HepG2 (cell line): ENCODE results near the gene COQ7. TPM values are rescaled to one million over a fixed set of nuclear protein-coding genes. Genes with fewer than 3 reads are reported as not detected.
A peak's percentile ranks its signal among the peaks of the same experiment; 100 is the strongest.

Experiments used
- EEA1 ChIP-seq: sonication (generic); formaldehyde crosslinking; IDR thresholded peaks from 2 replicates; pipeline ENCODE4 v1.5.1; 2020; ENCODE audit warnings: mild to moderate bottlenecking, missing genetic modification reagents, borderline replicate concordance
- FOSL2 ChIP-seq: sonication (generic); formaldehyde crosslinking; IDR thresholded peaks from 2 replicates; pipeline ENCODE4 v1.4.0; 2020; ENCODE audit warnings: missing genetic modification reagents
- FOXJ3 ChIP-seq: sonication (generic); formaldehyde crosslinking; IDR thresholded peaks from 2 replicates; pipeline ENCODE4 v1.4.0; 2020; ENCODE audit warnings: missing genetic modification reagents, mild to moderate bottlenecking, borderline replicate concordance
- FOXM1 ChIP-seq: sonication (generic); formaldehyde crosslinking; IDR thresholded peaks from 2 replicates; pipeline ENCODE4 v1.5.0; 2020; ENCODE audit warnings: missing genetic modification reagents
- HNF1B ChIP-seq: sonication (generic); formaldehyde crosslinking; IDR thresholded peaks from 2 replicates; pipeline ENCODE4 v1.5.1; 2020; ENCODE audit warnings: mild to moderate bottlenecking, moderate library complexity, missing genetic modification reagents
- JARID2 ChIP-seq: sonication (generic); formaldehyde crosslinking; IDR thresholded peaks from 2 replicates; pipeline ENCODE4 v1.8.1; 2023; ENCODE audit warnings: missing genetic modification reagents, inconsistent platforms; ENCODE audit not compliant: insufficient replicate concordance
- KAT2B ChIP-seq: fragments of 150-350 bp; IDR thresholded peaks from 2 replicates; pipeline ENCODE4 v1.6.1; 2014; ENCODE audit warnings: low read depth, low read length, borderline replicate concordance
- KAT8 ChIP-seq: IDR thresholded peaks from 2 replicates; pipeline ENCODE4 v1.6.1; 2016; ENCODE audit warnings: missing genetic modification reagents, missing compliant biosample characterization
- KMT2B ChIP-seq: IDR thresholded peaks from 2 replicates; pipeline ENCODE4 v1.6.1; 2016; ENCODE audit warnings: missing genetic modification reagents, missing compliant biosample characterization
- MEF2D ChIP-seq: sonication (generic); formaldehyde crosslinking; IDR thresholded peaks from 2 replicates; pipeline ENCODE4 v1.5.1; 2020; ENCODE audit warnings: mild to moderate bottlenecking, missing genetic modification reagents
- MXD4 ChIP-seq: IDR thresholded peaks from 2 replicates; pipeline ENCODE4 v1.6.1; 2016; ENCODE audit warnings: mild to moderate bottlenecking, missing biosample characterization, missing genetic modification reagents
- MYC ChIP-seq: sonication (generic); formaldehyde crosslinking; IDR thresholded peaks from 2 replicates; pipeline ENCODE4 v1.9.0; 2021; ENCODE audit warnings: missing genetic modification reagents, borderline replicate concordance
- NCOA5 ChIP-seq: sonication (generic); formaldehyde crosslinking; IDR thresholded peaks from 2 replicates; pipeline ENCODE4 v1.4.0; 2020; ENCODE audit warnings: missing genetic modification reagents
- NFYB ChIP-seq: sonication (generic); formaldehyde crosslinking; IDR thresholded peaks from 2 replicates; pipeline ENCODE4 v1.4.0; 2020; ENCODE audit warnings: missing genetic modification reagents
- NONO ChIP-seq, 2 experiments: fragments of 450-650 bp in 1 of 2; sonication (generic) in 1 of 2; formaldehyde crosslinking in 1 of 2; IDR thresholded peaks in 1 of 2; conservative IDR thresholded peaks in 1 of 2; 2 replicates each; pipeline versions ENCODE4 v1.6.1 to v1.8.0; 2017 to 2022; ENCODE audit warnings: mild to moderate bottlenecking in 1 of 2, missing genetic modification reagents in 1 of 2, moderate library complexity in 1 of 2
- NPAS2 ChIP-seq: sonication (generic); formaldehyde crosslinking; IDR thresholded peaks from 2 replicates; pipeline ENCODE4 v1.8.0; 2022; ENCODE audit warnings: mild to moderate bottlenecking, missing genetic modification reagents, borderline replicate concordance
- POLR2AphosphoS5 ChIP-seq: IDR thresholded peaks from 2 replicates; pipeline ENCODE4 v1.6.1; 2012; ENCODE audit warnings: low read depth, low read length
- SP4 ChIP-seq: sonication (generic); formaldehyde crosslinking; IDR thresholded peaks from 2 replicates; pipeline ENCODE4 v1.8.1; 2023; ENCODE audit warnings: mild to moderate bottlenecking, missing genetic modification reagents
- SRSF1 ChIP-seq: fragments of 200-400 bp; formaldehyde crosslinking; optimal IDR thresholded peaks from 2 replicates; pipeline ENCODE3; 2017; ENCODE audit warnings: mild to moderate bottlenecking, low read depth, low read length, moderate library complexity
- SRY ChIP-seq: sonication (generic); formaldehyde crosslinking; IDR thresholded peaks from 2 replicates; pipeline ENCODE4 v1.8.0; 2022; ENCODE audit warnings: mild to moderate bottlenecking, missing genetic modification reagents
- THAP11 ChIP-seq: IDR thresholded peaks from 2 replicates; pipeline ENCODE4 v1.6.1; 2016; ENCODE audit warnings: missing biosample characterization, missing genetic modification reagents
- ZBTB38 ChIP-seq: sonication (generic); formaldehyde crosslinking; IDR thresholded peaks from 2 replicates; pipeline ENCODE4 v1.5.1; 2020; ENCODE audit warnings: mild to moderate bottlenecking, missing genetic modification reagents
- ZNF160 ChIP-seq: sonication (generic); formaldehyde crosslinking; IDR thresholded peaks from 2 replicates; pipeline ENCODE4 v1.8.0; 2022; ENCODE audit warnings: mild to moderate bottlenecking, inconsistent platforms, missing genetic modification reagents
- ZNF180 ChIP-seq: sonication (generic); formaldehyde crosslinking; IDR thresholded peaks from 2 replicates; pipeline ENCODE4 v1.4.0; 2020; ENCODE audit warnings: low read depth, missing genetic modification reagents, borderline replicate concordance
- ZNF326 ChIP-seq: sonication (generic); formaldehyde crosslinking; IDR thresholded peaks from 2 replicates; pipeline ENCODE4 v1.4.0; 2020; ENCODE audit warnings: missing genetic modification reagents, borderline replicate concordance
- ZNF331 ChIP-seq: sonication (generic); formaldehyde crosslinking; IDR thresholded peaks from 2 replicates; pipeline ENCODE4 v1.4.0; 2020; ENCODE audit warnings: missing genetic modification reagents
- ZNF33A ChIP-seq: sonication (generic); formaldehyde crosslinking; IDR thresholded peaks from 2 replicates; pipeline ENCODE4 v1.5.1; 2020; ENCODE audit warnings: missing genetic modification reagents, mild to moderate bottlenecking, moderate library complexity, borderline replicate concordance
- ZNF350 ChIP-seq: sonication (generic); formaldehyde crosslinking; IDR thresholded peaks from 2 replicates; pipeline ENCODE4 v1.4.0; 2020; ENCODE audit warnings: mild to moderate bottlenecking, low read depth, missing genetic modification reagents, borderline replicate concordance
- ZNF614 ChIP-seq: IDR thresholded peaks from 2 replicates; pipeline ENCODE4 v1.6.1; 2018; ENCODE audit warnings: missing biosample characterization, missing genetic modification reagents, inconsistent platforms, borderline replicate concordance
- ZNF629 ChIP-seq: sonication (generic); formaldehyde crosslinking; conservative IDR thresholded peaks from 2 replicates; pipeline ENCODE4 v1.5.0; 2020; ENCODE audit warnings: missing genetic modification reagents
- polyA plus RNA-seq, 8 experiments: library from polyadenylated mRNA; depleted of rRNA in 3 of 8; stranded (reverse) in 7 of 8; unstranded in 1 of 8; fragments of >200 nt; fragmentation: Illumina TruSeq in 4 of 8; extraction: Trizol in 4 of 8; gene quantifications; 2 replicates each; pipeline versions ENCODE4 v1.2.1 to v1.2.3, GENCODE V29; 2011 to 2016; ENCODE audit warnings: low read depth in 4 of 8, missing spikeins in 1 of 8, mixed read lengths in 1 of 8; ENCODE audit not compliant: insufficient read depth in 1 of 8
- total RNA-seq, 5 experiments: library from RNA; depleted of rRNA; stranded (reverse); fragments of >200 nt; fragmentation: Illumina TruSeq; extraction: Trizol; gene quantifications; 2 replicates each; pipeline ENCODE4 v1.2.3, GENCODE V29; 2016; ENCODE audit warnings: low read depth in 1 of 5

Gene COQ7
- total and polyA plus RNA-seq, 2 of the 13 experiments (the other 11 are each of a cell fraction or from before 2014, with no cell fraction given) = 20.1 to 45.7 TPM

GRCh38 chr16:19071811-19072777, 4.7 kb downstream of the COQ7 start (continued):
- TF ChIP-seq KMT2B (CRISPR knock-in tag) = 0 out of 2 replicates have a peak, but pooled peaks have one; percentile 42
- TF ChIP-seq NPAS2 (CRISPR knock-in tag) = no peak
- TF ChIP-seq JARID2 = peak; percentile 27
- no peak for TF ChIP-seq ZNF33A (CRISPR knock-in tag)
- TF ChIP-seq NFYB (CRISPR knock-in tag) = no peak
- no peak for TF ChIP-seq NCOA5 (CRISPR knock-in tag)
- TF ChIP-seq ZNF326 (CRISPR knock-in tag) = no peak
- no peak for TF ChIP-seq ZNF180 (CRISPR knock-in tag)
- no peak for TF ChIP-seq FOXM1 (CRISPR knock-in tag)
- TF ChIP-seq FOSL2 = peak; percentile 48; the same call in 1 of the 2 replicates
- peak; percentile 7; the same call in 1 of the 2 replicates for TF ChIP-seq ZBTB38 (CRISPR knock-in tag)
- TF ChIP-seq MYC (CRISPR knock-in tag) = no peak
- TF ChIP-seq SRY (CRISPR knock-in tag) = peak; percentile 45; the same call in 1 of the 2 replicates
- TF ChIP-seq POLR2AphosphoS5 = no peak
- TF ChIP-seq SRSF1 = no peak
- TF ChIP-seq SP4 (CRISPR knock-in tag) = no peak
- peak; percentile 45; the same call in 1 of the 2 replicates for TF ChIP-seq THAP11 (CRISPR knock-in tag)
- peak; percentile 55; the same call in 1 of the 2 replicates for TF ChIP-seq MXD4 (CRISPR knock-in tag)
- TF ChIP-seq KAT8 (CRISPR knock-in tag) = peak; percentile 46; the same call in 1 of the 2 replicates
- no peak for TF ChIP-seq ZNF160
- no peak for TF ChIP-seq NONO (IDR thresholded peaks at IDR 0.05)
- no peak for TF ChIP-seq NONO (CRISPR knock-in tag; conservative IDR thresholded peaks at IDR 0.05)
- TF ChIP-seq ZNF614 (CRISPR knock-in tag) = no peak
- 0 out of 2 replicates have a peak, but pooled peaks have one; percentile 7 for TF ChIP-seq ZNF629
- no peak for TF ChIP-seq KAT2B
- TF ChIP-seq FOXJ3 (CRISPR knock-in tag) = no peak
- TF ChIP-seq ZNF331 (CRISPR knock-in tag) = peak; percentile 36; the same call in 1 of the 2 replicates
- no peak; the same call in 1 of the 2 replicates for TF ChIP-seq MEF2D (CRISPR knock-in tag)
- TF ChIP-seq ZNF350 = peak; percentile 66; the same call in 1 of the 2 replicates
- TF ChIP-seq HNF1B (CRISPR knock-in tag) = peak; percentile 67; the same call in 1 of the 2 replicates
- TF ChIP-seq EEA1 (CRISPR knock-in tag) = no peak
- TF ChIP-seq, all 625 proteins: peak for 91
